KBM-7 (cell line): ENCODE results near the gene TRAF3.
"Not testable (repeated sequence)": the region's sequence is repeated elsewhere in the genome, so short reads cannot be mapped to it uniquely, and the experiment has no call there.

Experiments
- DNase-seq: peaks from one replicate; pipeline ENCODE4 v3.0.0-alpha.2; 2015
- in situ Hi-C: fragments of 300-500 bp; cut with MboI; formaldehyde crosslinking; loops from 2 replicates; pipeline ENCODE4 v1.14.3; 2020; ENCODE audit warnings: low sequenced_read_pairs, low pct_unique_long_range_greater_than_20kb, mixed read lengths

The TRAF3 gene

DNA sequence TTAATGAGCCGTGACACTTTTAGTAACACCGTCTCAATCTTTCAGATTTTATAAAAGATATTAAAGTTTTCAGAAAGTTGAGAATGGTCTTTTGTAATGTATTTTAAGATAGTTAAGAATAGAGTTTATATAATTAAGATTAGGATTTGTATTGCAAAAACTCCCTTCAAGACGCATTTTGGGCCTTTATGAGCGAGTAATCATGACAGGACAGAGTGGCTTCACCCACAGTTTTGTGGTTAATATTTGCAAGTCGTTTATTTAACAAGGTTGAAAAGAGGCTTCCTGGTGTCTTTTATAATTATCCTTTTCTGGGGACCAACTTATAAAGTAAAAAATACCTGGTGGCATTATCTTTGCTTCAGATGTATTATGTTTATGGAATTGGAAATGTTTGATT is 44.0 kb downstream of the TRAF3 start:
- in situ Hi-C loops = no loop called here
- no peak for DNase-seq

DNA sequence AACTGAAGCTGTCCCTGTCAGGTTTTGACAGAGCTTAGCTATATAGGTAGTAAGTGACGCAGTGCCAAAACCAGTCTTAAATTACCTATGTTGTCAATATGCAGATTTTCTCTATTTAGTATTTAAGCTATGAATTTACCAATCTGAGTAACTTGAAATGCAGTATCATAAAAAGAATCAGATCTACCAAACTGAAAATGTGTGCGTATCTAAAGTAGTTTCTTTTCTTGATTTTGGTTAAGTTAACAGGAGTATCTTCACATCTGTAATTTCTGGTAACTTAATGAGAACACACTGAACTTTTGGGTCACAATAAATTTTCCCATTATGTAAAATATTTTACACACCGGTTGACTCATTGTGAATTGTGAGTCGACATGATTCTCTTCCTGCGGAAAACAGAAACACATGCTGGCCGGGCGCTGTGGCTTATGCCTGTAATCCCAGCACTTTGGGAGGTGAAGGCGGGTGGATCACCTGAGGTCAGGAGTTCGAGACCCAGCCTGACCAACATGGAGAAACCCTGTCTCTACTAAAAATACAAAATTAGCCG is 45.1 kb downstream of the TRAF3 start:
- in situ Hi-C loops = no loop called here
- DNase-seq = no peak

DNA sequence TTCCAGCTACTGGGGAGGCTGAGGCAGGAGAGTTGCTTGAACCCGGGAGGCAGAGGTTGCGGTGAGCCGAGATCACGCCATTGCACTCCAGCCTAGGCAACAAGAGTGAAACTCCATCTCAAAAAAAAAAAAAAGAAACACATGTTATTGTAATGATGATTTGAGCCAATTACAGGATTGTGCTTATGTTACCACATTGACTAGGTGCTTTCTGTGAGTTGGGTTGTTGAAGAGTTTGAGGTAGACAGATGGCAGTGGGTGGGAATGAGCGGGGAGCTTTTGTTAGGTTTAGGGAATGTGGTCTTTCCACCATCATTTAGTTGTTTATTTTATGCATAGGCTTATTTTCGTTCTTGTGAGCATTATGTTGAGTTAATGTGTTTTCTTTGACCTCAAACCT is 45.6 kb downstream of the TRAF3 start:
- DNase-seq, in situ Hi-C loops: not testable (repeated sequence)

DNA sequence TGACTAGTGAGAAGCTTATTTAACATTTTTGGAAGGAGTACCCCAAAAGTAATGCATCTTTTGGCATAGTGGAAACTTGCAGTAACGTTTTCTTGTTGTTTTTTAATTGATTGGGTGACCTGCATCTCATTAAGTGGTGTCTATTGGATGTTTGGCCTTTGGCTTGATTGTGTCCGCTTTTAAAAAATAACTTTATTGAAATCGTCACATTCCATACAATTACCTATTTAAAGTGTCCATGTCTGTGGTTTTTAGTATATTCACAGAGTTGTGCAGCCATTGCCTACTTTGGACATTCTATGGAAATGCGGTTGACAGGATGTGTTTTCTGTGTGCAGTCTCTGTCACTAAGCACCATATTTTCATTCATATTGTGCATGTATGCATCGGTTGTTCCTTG is 46.3 kb downstream of the TRAF3 start:
- no peak for DNase-seq
- in situ Hi-C loops = no loop called here

DNA sequence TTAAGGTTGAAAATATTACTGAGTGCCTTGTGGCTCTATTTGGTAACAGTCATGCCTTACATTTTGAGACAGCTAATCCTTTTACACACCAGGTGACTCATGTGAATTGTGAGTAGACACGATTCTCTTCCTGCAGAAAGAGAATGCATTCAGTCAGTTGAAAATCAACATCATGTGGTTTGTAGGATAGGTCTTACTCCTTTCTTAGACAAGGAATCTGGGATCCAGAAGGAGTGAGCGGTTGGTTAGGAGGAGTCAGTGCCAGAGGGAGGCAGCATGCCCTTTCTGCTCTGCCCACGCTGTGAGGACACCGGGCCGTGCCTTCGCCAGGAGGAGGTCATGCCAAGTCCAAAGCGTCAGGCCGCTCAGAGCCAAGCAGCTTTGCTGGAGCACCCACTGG is 47.6 kb downstream of the TRAF3 start:
- in situ Hi-C loops = no loop called here
- DNase-seq = no peak

DNA sequence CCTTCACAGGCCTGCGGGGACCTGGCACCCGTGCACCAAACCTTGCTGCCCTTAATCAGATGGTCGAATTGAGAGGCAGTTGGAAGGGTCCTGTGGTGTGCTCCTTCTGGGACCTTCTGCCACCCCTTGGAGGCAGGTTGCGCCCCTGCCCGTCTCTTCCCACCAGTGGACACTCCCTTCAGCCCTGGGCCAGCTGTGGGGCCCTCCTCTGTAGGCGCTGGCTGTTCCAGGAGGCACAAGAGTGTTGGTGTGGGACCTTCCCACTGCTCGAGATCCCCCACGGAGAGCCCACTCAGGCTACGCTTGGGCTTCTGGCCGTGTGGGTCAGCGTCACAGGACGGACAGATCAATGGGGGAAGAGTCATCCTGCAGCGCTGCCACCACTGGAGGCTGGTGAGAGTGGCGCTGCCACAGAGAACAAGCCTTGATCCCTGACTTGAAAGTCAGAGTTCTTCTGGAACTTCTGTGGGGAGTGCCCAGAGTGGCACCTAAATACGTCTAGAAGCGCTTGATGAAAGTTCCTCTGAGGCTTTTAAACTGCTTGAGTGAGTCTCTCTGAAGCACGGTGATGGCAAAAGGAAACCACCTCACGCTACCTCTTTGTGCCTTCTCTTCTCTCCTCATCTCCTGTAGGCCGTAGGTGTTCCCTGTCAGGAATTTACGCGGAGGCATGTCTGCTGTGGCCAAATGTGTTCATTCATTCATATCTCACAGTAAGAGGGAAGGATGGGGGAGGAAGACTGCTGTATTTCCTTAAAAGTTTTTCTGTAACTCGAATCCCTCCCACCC is 48.3 kb downstream of the TRAF3 start:
- in situ Hi-C loops = no loop called here
- DNase-seq = no peak

DNA sequence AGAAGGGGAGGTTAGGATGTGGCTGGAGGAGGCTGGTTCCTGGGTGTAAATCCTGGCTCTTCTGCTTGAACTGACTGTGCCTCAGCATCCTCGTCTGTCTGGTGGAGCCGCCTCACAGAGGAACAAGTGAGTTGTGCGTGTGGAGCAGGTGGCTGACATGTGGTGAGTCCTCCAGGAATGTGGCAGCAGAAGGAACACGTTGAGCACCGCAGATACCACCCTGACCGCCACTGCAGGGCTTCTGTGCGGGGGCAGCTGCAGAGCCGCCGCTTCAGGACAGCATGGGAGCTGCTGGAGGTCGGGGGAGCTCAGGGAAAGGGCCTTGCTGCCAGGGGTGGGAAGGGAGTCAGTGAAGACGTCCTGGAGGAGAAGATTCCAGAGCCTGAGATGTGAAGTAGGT is 48.9 kb downstream of the TRAF3 start:
- in situ Hi-C loops = no loop called here
- DNase-seq = no peak

DNA sequence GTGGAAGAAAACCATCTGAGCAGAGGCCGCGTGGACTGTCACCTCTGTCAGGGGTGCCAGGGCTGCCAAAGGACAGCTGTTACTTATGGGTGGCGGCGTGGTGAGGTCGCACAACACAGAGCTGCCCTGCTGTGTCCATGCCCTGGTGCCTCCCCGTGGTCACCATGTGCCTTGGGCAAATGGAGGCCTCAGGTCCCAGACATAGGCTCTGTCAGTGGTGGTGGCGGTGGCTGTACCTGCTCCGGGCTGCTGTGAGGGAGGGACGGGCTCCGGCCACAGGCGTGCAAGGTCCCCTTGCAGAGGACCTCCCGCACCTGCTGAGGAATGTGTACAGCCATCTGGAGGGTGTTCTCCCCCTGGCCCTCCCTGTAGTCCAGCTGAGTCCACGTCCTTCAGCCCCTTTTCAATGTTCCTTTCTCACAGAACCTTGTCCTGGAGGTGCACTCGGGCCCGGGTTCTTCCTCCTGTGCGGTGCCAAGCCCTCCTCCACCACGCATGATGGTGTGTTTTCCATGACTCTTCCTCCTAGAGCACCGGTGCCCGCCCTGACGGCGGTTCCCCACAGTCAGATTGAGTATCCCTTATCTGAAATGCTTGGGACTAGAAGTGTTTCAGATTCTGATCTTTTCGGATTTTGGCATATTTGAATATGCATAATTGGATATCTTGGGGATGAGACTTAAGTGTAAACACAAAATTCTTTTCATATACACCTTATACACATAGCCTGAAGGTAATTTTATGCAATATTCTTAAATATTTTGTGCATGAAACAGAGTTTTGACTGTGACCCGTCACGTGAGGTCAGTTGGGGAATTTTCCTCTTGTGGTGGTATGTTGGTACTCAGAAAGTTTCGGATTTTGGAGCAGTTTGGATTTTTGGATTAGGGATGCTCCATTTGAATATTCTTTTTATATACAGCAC is 49.8 kb downstream of the TRAF3 start:
- in situ Hi-C loops = no loop called here
- no peak for DNase-seq

DNA sequence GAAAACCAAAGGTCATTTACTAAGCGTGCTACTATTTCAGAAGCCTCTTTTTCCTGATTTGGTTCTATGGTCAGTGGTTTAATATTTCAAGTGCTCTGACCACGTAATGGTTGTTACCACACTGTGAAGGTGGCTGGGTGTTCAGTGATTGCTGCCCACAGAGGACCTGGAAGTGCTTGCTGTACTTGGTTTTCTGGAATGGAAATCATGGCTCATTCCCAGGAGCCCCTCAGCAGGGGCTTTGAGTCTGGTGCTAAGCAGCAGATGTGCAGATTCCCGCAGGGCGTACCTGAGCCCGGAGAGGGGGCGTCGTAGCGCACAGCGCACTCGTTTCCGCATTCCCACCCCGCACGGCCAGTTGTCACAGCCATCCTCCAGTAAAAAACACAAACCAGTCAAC is 50.5 kb downstream of the TRAF3 start:
- in situ Hi-C loops = no loop called here
- no peak for DNase-seq

DNA sequence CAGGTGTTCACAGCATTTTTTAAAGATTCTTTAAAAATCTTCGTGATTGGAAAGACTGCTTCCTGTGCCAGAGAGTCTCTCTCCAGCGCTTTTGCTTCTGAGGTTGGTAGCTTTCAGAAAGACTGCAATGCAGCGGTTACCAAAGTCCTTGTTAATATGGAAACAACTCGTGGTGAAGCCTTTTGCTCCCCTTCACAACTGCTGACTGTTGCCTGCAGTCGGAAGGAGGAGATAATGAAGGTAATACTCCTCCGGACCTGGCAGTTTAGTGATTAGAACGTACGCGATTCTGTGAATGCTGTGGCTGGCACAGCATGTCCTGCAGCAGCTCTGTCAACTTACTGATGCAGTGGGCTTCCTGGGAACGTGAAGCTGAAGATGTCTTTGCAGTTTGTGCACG is 50.9 kb downstream of the TRAF3 start:
- in situ Hi-C loops = no loop called here
- peak; percentile 35 for DNase-seq

DNA sequence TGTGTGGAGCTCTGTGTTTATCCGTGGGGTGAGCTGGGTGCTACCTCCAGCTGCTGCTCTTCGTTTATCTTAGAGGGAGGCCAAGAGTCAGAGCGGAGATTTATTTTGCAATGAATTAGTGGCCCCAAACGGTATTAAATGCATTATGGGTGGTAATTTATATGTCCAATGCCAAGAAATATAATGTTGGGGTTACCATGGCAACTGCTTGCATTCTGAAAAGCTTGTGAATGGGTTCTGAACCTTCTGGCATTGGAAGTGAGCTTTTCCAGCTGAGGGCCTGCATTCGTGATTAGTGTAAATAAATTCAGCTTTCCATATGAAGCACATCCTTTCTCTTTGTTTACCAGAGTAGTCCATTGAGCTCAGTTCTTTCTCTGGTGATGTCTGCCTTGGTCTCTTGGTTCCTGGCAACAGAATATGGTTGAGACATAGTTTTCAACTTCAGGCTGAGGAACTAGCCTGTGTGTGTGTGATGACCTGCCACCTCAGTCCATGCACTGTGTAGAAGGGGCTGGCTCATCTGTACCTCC is 51.8 kb downstream of the TRAF3 start:
- no peak for DNase-seq
- in situ Hi-C loops = no loop called here

DNA sequence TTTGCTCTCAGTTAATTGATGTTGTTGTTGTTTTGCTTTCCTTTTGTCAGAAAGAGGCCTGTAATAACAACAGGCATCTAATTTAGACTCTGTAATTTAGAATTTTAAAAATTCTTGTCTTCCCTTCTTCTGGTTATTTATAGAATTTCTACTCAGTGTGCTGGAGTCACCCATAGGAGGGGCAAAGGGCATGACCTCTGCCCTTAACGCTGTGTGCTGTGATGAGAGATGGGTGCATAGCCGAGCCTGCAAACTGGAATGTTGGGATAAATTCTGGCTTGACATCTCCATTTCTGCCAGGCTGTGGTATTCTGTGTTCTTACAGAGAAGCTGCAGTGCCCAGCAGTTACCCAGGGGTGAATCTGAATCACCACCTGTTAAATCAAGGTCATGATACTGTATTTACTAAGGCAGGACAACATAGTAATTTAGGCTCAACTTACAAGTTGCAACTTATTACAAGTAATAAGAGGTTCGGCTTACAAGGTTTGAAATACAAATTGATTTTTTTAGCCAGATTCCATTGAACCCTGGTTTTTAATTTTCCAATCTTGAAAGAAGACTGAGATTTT is 53.3 kb downstream of the TRAF3 start:
- in situ Hi-C loops = no loop called here
- DNase-seq = no peak

DNA sequence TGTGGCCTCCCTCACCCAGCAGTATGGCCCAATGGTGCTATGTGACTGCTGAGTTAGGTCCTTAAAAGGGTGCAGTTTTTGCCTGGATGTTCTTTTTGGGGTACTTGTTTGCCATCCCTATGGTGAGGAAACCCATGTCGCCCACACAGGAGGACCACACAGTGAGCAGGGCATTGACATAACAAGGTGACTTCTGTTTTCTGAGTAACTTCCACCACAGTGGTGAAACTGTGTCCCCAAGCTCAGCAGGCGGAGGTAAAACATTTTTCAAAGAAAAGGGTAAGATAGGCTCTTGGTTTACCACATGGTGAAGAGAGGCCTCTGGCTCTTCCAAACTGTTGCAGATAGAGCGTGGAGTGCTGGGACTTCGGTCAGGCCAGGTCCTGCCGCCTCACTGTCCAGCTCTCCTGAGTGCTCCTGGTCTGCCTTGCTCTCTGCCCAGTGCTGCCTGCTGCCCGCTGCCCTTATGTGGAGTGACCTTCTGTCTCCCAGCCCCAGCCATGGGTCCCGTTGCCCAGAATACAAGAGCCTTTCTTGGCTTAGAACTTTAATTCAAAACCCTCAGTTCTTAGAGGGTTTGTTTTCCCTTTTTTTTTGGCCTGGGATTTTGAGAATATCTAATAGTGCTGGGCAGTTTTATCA is 54.0 kb downstream of the TRAF3 start:
- DNase-seq = no peak
- in situ Hi-C loops = no loop called here

DNA sequence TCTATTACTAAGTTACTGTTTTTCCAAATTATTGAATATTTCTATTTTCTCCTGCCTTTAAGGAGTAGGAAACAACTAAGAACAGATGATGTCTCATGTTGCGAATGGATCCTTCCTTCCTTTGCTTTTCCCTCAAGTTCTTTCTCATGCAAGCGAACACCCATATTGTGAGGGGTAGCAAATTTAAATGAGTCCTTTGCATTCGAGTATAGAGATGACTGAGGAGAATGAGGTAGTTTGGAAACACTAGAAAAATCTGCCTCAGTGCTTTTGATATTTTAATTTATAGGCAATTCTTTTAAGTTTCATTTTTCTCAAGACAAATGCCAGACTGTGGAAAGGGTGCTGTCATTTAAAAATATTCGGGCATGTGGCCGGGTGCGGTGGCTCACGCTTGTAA is 56.1 kb downstream of the TRAF3 start:
- in situ Hi-C loops = no loop called here
- no peak for DNase-seq

DNA sequence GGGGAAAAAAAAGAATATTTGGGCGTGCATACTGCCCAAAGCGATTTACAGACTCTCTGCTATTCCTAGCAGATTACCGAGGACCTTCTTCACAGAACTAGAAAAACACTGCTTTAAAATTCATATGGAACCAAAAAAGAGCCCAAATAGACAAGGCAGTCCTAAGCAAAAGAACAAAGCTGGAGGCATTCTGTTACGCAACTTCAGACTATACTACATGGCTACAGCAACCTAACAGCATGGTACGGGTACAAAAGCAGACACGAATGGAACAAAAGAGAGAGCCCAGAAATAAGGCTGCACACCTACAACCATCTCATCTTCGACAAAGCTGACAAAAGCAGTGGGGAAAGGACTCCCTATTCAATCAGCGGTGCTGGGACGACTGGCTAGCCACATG is 56.7 kb downstream of the TRAF3 start:
- in situ Hi-C loops = no loop called here
- DNase-seq = no peak

DNA sequence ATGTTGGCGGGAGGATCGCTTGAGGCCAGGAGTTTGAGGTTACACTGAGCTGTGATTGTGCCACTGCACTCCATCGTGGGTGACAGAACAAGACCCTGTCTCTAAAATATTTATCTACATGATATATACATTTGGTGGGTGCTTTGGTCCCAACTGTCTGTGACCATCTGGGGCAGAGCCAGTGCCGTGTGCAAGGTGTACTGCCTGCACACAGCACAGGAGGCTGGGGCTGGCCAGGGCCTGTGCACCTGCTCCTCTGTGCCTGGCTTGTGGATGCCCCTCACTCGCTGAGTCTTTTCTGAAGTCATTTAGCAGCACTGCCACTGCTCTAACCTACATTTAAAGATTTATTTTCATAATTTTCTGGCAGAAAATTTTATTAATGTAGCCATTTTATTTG is 58.7 kb downstream of the TRAF3 start:
- in situ Hi-C loops = no loop called here
- DNase-seq = no peak

DNA sequence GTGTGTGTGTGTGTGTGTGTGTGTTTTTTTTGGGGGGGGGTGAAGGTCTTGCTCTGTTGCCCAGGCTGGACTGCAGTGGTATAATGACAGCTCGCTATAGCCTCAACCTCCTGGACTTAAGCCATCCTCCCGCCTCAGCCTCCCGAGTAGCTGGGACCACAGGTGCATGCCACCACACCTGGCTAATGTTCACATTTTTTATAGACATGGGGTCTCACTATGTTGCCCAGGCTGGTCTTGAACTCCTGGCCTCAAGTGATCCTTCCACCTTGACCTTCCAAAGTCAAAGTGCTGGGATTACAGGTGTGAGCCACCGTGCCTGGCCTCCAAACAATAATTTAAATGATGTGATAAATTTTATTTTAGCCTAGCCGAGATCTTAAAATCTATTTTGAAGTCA is 59.9 kb downstream of the TRAF3 start:
- DNase-seq, in situ Hi-C loops: not testable (repeated sequence)

DNA sequence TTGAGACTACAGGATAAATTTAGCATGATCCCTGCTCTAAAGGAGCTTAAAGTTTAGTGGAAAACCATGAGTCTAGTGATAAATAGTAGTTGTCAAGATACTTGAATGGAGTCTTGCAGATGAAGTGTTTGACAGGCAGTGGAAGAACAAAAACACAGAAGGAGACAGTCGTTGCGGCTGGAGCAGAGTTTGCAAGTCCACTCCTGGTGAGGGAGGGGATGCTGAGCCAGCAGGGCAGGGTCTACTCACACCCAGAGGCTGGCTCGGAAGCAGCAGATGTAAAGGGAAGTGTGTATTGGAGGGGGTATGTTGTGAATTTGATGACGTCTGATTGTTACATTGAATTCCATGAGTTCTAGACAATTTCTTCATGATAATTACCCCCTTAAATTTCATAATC is 61.3 kb downstream of the TRAF3 start:
- in situ Hi-C loops = no loop called here
- DNase-seq = no peak

DNA sequence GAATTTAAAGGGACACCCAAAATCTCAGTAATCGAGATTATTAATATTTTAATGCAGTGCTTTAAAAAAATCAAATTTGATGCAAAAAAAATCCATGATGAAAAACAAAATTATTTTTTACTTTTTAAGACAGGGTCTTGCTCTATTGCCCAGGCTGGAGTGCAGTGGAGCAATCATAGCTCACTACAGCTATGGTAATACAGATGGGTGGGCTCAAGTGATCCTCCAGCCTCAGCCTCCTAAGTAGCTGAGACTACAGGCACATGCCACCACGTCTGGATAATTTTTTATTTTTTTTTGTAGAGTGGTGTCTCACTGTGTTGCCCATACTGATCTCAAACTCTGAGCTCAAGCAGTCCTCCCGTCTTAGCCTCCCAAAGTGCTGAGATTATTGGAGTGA is 62.9 kb downstream of the TRAF3 start:
- in situ Hi-C loops = no loop called here

More for the DNA sequence above, 62.9 kb downstream of the TRAF3 start:
- DNase-seq = no peak
